ENCODE data around the gene PCNT.

- TF ChIP-seq CTCF (IDR thresholded peaks at IDR 0.05) (no peak), POLR2A (IDR thresholded peaks at IDR 0.05) (no peak), EP300 (IDR thresholded peaks at IDR 0.05) (no peak)
These were observed 12.6 kb downstream of the PCNT start for GRCh38 chr21:46336603-46337002.

Data from tibial nerve (tissue), 4 donors.